HG03159 (cell line): ENCODE measurements around the gene FSCN2.

Source experiments
- ATAC-seq: cut with Tn5 transposase; IDR thresholded peaks from one replicate; pipeline ENCODE4 v1.9.1; 2021; ENCODE audit warnings: mild to moderate bottlenecking, moderate library complexity; ENCODE audit not compliant: unreplicated experiment

FSCN2 gene, protein sequence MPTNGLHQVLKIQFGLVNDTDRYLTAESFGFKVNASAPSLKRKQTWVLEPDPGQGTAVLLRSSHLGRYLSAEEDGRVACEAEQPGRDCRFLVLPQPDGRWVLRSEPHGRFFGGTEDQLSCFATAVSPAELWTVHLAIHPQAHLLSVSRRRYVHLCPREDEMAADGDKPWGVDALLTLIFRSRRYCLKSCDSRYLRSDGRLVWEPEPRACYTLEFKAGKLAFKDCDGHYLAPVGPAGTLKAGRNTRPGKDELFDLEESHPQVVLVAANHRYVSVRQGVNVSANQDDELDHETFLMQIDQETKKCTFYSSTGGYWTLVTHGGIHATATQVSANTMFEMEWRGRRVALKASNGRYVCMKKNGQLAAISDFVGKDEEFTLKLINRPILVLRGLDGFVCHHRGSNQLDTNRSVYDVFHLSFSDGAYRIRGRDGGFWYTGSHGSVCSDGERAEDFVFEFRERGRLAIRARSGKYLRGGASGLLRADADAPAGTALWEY

DNA sequence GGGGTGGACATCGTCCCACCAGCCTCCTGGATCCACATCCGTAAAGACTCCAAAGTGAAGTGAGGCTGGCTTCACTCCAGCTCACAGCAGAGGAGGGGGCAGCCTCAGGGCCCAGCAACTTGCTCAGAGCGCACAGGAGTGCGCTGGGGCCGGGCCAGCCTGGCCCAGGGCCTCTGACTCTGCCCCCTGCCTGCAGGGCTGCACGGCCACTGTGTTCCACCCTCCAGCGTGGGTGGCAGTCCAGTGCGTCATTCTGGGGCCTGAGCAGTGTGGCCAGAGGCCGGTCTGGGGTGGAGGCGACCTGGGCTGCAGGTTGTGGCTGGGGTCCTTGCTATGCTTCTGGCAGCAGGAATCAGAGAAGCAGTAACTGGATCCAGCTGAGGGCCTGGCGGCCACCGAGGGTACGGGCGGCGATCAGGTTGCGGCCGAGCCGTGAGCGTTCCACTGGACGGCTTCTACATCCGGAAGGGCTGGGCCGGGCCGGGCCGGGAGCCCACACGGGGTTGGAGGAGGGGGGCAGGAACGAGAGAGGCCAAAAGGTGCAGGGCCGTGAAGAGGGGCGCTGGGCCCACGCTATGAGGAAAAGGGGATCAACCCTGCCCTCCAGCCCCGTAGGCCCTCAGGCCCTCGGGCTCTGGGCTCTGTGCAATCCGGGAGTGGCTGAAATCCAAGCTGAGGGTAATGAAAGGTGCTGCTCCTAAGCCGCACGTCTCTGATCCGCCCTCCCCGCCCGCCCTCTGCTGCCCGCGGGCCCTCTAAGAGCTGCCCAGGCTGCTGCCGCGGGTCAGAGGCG lies at the start of gene FSCN2:
Gene FSCN2, plus strand, starts transcription at position 787 of the 793 bp plus-strand sequence. CDS start 155 bp downstream, outside the sequence.
- no peak for ATAC-seq

DNA sequence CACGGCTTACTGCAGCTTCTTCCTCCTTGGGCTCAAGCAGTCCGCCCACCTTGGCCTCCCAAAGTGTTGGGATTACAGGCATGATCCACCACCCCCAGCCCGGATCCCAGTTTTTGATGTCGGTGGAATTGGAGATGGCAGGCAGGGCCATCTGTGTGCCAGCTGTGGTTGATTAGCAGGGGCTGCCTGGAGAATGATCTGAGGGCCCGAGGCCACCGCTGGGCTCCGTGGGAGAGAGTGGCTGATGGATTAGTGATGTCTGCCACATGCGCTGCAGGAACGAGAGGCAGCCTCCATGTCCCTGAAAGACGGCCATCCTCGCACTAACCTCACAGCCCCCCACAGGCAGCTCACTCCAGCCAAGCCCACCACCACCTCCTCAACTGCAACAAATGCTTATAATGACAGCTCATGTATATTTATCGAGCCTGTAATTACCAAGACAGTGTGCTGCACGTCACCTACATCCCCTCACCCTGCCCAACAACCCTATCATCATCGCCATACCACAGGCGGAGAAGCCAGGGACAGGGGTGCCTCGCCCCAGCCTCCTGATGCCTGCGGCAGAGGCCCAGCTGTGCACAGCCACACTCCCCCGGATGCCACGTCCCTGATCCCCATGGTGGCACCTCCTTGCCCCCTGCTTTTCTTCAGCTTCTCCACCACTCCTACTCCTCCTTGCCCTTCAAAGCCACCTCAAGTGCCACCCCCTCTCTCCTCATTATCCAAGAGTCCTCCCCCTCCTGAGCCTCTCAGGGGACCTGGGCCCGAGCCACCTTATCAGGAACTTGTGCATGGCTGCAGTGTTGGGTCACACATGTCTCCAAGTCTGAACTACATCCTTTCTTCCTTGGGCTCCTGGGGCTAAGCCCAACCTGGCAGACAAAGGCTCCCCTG lies 48.8 kb upstream of the FSCN2 start:
- no peak for ATAC-seq

DNA sequence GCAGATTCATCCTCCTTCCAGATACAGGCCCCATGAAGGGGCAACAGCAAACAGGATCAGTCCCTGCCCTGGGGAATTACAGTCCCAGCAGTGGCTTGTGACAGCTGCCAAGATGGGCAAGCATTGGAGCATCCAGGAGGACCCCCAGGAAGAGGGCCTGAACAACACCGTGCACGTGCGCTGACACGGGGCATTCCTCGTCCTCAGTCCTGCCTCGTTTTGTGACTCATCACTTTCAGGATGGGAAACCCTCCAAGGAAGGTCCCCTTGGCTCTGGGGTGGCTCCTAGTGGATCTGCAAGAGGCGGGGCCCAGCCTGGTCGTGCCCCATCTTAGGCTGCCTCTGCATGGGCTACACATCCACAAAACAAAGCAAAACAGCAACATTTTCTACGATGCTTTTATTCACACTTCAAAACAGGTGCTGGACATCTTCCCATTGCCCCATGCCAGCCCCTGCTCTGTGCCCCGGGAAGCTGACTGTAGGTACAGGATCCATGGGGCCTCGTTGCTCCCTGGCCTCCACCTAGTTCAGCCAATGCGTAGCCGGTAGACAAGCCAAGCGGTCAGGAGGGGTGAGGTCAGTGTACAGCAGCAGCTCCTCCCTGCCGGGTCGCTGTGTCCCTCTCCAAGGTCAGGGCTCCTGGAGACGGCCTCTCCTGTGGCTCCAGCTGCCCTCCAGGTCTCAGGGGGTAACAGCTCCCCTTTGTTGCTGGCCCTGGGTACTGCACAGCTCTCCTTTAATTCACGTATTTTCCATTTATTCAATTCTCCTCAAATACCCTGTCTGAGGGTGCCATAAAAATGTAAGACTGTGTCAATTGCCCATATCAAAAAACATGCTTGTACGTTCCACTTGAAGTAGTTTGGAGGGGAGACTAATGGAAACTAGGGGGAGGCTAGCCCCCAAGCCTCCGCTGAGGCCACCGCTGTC lies 47.8 kb upstream of the FSCN2 start:
- no peak for ATAC-seq

DNA sequence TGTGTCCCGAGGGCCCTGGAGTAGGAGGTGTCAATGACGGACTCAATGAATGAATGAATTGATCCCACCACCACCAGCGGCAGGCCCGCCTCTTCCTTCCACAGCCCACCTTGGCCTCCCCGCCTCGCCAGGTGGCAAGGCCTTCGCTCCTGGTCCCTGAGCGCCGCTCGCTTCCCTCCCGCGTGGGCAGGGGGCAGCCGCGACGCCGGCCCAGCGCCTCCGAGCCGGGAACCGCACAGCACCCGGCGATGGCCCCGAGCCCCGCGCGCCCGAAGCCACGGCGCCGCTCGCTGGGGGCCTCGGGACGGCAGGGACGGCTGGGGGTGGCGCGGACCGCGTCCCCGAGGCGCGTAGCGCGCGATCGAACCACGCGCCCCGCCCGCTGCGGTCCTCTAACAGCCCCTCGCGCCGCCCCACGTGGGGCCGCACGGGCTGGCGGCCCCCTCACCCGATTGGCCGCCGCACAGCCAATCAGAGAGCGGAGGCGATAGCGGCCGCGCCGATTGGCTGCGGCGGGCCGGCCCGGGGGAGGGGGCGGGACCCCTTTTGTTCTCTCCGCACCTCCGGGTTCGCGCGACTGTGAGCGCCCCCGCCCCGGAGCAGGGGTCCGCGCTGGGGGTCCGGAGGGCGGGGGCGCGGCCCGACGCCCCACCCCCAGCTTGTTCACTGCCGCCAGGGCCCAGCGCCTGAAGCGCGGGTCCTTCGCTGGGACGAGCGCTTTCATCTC lies 46.9 kb upstream of the FSCN2 start:
- no peak for ATAC-seq

DNA sequence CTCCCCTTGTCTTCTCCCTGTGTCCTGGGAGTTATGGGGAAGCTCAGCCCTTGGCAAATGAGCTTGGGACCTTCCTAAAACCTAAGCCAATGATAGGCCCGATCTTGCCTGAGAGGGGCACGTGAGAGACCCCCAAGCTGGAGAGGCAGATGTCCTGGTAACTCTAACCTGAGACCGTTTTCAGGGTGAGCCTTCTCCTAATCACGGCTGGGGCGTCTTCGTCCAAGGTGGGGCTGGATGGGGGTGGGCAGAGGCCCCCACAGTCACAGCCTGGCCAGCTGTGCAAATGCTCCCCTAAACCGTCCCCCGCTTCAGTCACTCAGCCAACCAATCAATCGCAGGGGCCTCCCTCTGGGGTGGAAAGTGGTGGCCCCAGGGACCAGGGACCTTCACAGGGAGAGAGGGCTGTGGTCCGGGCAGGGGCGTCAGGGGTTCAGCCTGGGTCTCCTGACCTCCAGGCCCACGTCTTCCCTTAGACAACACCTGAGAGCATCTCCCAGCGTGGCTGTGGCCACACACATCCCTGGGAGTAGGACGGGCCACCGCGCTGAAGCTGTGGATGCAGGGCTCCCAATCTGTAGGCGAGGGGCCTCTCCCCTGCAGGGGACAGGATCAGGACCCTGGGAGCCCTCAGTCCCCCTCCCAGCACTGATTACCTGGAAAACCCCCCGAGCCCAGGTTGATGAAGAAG lies 46.2 kb upstream of the FSCN2 start:
- no peak for ATAC-seq

DNA sequence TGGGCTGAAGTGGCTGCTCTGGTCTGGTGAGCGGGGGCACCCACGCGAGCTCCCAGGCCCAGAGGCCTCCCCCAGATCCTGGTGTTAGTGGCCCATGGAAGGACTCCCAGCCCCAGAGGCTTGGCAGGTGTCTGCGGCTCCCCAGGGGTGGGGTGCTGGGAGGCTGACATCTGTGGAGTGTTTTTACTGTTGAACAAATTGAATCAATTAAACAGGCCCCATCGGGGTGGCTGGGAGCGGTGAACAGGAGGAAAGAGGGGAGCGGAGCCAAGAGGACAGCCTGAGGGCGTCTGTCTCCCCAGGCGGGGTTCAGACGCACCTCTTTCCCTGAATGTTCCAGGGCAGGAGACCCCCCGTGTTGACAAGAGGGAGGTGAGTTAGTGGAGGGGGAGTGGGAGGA lies 45.5 kb upstream of the FSCN2 start:
- ATAC-seq: no peak

DNA sequence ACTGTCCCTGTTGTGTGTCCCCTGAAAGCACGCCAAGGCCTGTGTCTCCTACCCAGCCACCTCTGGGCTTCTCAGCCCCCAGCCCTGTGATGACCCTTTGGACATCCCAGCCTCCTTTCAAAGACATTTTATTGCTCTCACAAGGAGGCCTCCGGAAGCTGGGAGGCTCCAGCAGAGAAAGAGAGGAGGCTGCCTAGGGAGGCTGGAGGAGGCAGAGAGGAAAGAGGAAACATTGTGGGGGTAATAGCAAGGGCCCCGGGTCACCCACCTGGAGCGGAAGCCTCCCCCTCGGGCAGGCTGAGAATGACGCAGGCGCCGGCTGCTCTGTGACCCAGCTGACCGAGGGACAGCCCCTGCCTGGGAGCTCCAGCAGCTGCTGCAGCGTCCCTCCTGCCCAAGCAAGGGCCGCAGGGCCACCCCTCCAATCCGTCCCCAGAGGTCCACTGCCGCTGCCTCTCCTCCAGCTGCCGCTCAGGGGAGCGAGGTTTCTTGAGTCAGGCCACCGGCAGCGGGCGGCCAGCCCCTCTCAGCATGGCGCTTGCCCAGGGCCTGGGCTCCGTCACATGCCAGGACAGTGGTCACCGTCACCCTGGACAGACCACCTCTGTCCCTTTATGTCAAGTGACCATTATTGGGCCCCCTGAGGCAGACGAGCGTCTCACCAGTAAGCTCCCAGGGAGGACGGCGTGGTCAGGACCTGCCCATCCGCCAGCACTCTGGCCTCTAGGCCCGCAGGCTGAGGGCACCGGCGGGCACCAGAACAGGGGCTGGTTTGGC lies 44.9 kb upstream of the FSCN2 start:
- ATAC-seq: no peak

DNA sequence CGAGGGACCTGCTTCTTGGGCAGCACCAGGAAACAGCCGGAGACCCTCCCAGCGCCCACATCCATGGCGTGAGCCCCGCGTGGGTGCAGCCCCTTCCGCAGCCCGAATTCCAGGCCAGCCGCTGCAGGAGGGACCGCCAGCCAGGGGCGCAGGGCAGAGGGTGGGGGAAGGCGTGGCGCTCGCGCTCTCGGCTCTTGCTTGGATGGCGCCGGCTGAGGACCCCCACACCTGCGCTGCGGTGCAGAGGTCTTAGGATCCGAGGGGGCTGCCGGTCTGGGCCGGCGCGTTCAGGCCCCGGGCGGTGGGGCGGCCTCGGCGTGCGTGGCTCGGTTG lies 44.3 kb upstream of the FSCN2 start:
- ATAC-seq: no peak

DNA sequence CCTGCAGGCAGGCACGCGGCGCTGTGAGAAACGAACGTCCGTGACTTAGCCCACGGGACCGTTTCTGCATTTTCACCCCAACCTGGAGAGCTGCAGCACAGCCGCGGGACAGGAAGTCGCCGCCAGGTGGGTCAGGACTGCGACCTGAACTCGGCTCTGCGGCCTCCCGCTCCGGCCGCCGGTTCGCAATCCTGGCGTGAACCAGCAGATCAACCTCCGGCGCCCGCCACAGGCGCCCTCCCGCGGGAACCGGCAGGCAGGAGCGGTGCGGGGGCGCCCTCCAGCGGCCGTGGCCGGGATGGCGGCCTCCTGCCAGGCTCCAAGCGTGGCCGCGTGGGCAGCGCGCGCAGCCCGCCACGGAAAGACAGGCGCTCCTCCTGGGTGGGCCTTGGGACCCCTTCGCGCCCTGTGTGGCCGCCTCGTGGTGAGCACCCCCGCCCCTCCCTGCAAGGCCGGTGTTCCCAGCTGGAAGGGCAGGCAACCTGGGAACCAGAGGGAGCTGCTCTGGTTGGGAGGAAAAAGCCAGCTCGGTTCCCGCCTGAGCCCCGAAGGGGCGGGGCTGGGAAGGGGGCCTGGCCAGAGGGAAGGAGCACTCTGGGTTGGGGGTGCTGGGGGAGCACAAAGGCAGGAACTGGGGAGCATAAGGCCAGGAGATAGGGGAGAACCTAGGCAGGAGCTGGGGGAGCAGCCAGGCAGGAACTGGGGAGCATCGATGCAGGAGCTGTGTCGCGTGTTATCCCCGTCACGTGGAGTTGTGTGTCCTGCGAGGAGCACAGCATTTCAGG lies 43.8 kb upstream of the FSCN2 start:
- peak; percentile 64 for ATAC-seq

DNA sequence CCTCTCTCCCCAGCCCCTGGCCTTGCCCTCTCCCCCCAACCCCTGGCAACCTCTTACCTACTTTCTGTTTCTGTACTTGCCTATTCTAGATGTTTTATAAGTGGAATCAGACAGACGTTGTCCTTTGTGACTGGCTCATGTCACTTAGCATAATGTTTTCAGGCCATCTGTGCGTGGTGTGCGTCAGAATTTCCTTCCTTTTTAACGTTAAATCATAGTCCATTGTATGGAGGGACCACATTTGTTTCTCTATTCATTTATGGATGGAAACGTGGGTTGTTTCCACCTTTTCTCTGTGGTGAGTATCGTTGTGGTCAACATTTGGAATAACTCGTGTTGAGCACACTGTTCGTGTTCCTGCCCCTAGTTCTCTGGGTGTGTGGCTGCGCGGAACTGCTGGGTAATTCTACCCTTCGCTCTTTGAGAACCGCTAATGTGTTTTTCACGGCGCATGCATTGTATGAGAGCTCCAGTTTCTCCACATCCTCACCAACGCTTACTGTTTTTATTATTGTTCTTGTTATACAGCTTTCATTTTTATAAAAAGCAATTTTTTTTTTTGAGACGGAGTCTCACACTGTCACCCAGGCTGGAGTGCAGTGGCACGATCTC lies 41.9 kb upstream of the FSCN2 start:
- no peak for ATAC-seq

DNA sequence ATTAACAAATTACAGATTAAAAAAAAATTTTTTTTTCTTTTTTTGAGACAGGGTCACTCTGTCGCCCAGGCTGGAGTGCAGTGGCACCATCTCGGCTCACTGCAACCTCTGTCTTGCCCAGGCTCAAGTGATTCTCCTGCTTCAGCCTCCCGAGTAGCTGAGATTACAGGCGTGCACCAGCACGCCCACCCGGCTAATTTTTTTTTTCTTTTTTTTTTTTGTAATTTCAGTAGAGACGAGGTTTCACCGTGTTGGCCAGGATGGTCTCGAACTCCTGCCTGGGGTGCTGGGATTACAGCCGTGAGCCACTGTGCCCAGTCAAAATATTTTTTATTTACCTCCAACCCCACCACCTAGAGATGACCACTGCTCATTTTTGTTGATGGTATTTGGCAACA lies 41.1 kb upstream of the FSCN2 start:
- ATAC-seq: no peak

DNA sequence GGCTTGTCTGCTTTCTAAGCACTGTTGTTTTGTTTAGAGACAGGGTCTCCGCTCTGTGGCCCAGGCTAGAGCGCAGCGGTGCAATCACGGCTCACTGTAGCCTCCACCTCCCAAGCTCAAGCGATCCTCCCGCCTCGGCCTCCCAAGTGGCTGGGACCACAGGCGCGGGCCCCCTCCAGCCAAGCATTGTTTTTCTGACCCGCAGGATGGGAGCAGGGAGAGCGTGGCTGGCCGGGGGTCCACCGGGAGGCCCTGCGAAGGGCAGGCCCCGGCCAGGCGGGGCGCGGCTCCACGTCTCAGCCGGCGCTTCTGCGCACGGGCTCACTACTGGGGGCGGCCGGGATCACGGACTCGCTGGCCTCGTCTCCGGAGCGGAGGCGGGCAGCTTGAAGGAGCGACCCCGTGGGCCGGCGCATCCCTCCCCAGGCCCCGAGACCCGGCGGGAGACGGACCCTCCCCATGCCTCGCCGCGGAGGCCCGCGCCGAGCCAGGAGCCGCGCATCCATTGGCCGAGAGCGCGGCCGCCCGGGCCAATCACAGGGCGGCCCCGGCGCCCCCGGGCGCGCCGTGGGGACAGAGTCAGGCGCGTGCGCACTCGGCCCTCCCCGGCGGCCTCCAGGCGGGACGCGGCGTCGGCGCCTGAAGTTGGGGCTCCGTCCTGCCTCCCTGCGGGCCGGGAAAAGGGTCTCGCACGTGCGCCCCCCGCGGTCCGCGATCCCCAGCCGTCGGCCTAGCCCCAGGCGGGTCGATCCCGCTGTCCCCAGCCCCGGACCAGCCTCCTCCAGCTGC lies 40.5 kb upstream of the FSCN2 start:
- peak; percentile 57 for ATAC-seq

DNA sequence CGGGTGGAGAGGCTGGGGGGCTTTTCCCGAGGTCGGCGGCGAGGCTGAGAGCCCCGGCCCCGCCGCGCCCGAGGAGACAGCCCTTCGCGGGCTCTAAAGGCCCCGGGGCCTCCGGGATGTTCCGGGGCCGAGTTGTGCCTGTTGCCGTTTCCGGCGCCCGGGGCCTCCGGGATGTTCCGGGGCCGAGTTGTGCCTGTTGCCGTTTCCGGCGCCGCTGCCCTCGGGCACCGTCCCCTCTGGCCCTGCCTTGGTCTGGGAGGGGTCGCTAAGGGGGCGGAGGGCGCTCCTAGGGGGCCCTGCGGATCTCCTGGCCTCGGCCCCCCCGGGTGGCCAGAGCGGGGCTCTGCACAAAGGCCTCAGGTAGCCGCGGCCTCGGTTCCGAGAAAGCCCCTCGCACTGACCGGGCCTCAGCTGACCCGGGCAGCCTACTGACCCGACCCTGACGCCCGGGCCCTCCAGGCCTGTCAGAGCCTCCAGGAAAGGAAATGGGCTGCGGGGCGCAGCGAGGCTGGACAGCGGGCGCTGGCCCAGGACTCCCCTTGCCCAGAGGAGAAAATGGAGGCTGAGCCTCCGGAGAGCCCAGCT lies 39.8 kb upstream of the FSCN2 start:
- no peak for ATAC-seq

DNA sequence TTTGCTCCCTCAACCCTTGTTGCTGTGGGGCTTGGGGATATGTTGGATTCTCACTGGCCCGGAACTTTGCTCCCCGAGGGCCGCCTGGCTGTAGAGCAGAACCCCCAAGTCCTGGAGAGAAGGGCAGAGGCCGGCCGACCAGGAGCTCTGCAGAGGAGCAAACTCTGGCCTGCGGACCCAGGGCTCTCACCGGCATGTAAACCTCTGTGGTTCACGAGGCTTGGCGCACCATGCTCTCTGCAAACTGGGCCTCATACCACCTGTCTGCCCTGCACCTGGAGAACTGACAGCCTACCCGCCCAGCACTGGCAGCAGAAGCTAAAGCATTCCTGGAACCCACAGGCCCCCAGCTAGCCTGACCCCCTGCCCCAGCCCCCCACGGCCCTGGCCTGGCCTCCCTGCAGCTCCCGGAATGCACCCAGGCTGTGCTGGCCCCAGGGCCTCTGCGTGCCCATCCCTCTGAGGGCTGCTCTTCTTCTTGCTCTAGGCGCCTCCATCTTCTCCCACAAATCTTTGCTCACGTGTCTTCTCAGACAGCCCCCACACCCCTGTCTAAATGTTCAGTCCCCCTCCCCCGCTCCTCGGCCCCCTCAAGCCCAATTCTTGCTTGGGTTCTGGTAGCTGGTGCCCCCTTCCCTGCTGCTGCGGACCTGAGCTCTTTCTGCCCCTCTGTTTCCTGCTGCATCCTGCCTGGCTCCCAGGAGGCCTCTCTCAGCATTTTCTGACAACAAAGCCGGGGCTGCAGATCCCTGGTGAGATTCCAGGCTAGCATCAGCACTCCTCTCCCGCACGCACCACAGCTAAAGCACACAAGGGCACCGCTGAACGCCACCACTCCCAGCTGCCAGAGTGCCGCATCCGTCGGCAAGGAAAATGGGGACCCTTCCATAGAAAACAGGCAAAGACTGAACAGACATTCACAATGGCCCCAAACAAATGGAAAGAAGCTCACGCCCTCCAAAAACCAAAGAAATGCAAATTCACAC lies 38.9 kb upstream of the FSCN2 start:
- ATAC-seq: no peak
